NCI-H2196 (cell line): ENCODE measurements around the gene PLA2G2C.
"Not testable (repeated sequence)": the region's sequence is repeated elsewhere in the genome, so short reads cannot be mapped to it uniquely, and the experiment has no call there.

ENCODE experiments used
- DNase-seq: peaks from one replicate; lab custom pipeline; 2025; ENCODE audit not compliant: unreplicated experiment; lab: John Stamatoyannopoulos, UW

Gene PLA2G2C

GRCh38 chr1:20185834-20186782 lies at the start of gene PLA2G2C, which contains the start of gene UBXN10:
Gene PLA2G2C, minus strand, starts transcription at chr1:20186518. Its CDS starts 9,155 bp downstream, at chr1:20177363.
Gene UBXN10, plus strand, starts transcription at chr1:20186096. Its CDS starts 4,466 bp downstream, at chr1:20190562.
- no peak for DNase-seq

DNA sequence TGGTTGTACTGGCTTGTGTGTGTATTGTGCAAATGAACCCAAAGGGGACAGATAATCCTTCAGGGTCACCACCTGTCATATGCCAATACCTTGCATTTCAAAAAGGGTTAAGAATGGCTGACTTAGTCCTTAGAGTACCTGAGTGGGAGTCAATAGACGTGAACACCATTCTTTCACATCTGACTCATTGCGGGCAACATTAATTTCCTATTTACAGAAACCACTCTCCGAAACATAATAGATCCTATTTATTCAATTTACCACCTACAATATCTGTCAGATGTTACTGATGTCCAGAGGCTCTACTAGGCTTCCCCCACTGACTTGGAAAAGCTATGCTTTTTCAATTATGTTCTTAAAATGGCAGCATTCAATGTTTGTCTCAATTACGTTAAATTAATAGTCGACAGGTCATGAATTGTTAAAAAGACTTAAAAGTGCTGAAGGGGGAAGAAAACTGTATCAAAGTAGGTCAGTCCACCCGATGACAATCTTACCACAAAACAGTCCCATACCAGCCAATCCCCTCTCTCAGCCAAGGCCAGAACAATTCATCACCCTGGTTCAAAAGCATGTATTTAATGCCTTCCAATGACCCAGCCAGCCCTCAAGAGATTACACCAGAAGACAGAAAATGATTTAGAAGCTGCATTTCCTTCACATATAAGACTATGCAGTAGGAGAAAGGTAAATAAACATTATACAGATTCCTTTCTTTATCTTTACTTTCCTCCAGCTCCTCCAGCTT lies 48.6 kb upstream of the PLA2G2C start:
- DNase-seq: no peak

DNA sequence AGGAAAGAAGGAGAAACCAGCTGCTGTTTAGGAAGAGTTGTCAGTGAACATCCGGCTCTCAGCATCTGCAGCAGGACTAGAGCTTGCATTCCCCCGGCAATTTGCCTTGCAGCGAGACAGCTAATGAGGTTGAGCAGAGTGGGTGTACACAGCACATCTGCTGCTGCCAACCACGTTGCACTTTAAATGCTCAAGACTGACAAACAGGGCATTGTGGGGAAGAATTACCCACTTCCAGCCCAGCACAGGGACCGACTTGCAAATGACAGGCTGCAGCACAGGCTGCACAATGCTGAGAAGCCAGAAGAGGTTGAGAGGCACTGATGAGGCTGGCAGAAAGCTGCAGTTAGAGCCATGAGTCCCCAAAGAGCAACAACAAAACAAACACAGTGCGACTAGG lies 47.5 kb upstream of the PLA2G2C start:
- DNase-seq: no peak

DNA sequence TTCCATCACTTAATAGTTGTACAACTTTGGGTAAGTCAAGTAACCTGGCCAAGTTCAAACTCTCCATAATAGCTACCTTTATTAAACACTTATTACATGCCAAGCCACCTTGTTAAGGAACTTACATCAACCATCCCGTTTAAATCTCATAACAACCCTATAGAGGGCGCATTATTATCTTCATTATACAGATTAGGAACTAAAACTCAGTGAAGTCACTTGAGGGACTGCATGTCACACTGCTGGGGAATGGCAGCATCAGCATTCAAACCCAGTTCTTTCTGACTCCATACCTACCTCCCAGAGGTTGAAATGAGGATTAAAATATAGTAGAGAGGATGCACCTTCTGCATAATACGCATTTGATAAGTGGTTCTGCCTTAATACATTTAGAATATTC lies 47.1 kb upstream of the PLA2G2C start:
- peak; percentile 14 for DNase-seq

- not testable (repeated sequence) for DNase-seq
Measured at GRCh38 chr1:20232564-20232963, 46.2 kb upstream of the PLA2G2C start.

DNA sequence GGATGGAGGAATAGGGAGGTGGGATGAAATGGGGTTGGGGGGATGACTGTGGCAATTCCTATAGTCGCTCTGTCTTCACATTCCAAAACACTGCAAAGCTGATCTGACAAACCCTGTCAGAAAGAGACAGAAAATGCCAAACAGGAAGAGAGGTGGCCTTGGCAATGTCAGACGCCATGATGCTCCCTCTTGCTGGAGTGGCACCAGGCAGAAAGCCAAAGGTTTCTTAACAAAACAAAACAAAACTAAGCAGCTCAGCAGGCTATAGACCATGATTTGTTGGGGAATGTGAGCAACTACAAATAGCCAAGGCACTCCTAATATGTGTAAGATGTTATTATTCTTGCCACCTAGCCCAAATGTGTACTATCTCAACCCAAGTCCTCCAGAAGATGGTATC lies 42.9 kb upstream of the PLA2G2C start:
- DNase-seq: peak; percentile 59

GRCh38 chr1:20228314-20228825 lies 42.1 kb upstream of the PLA2G2C start:
- DNase-seq: no peak

DNA sequence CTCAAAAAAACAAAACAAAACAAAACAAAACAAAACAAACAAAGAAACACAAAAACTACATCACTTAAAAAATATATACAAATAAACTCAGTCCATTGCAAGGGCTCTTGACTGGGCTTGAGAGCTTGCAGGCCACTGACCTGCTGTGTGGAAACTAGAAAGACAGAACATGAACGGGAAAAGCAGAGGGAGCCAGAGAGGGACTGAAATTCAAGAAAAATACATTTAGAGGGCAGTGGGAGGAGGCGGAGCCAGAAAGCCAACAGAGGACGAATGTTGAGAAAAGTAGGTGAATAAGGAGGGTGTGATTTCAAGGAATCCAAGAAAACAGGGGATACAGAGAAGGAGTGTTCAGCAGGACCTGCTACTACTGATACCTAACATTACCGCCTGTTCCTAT lies 41.4 kb upstream of the PLA2G2C start:
- no peak for DNase-seq

- DNase-seq: no peak
Measured at GRCh38 chr1:20224546-20224945, 38.2 kb upstream of the PLA2G2C start.

DNA sequence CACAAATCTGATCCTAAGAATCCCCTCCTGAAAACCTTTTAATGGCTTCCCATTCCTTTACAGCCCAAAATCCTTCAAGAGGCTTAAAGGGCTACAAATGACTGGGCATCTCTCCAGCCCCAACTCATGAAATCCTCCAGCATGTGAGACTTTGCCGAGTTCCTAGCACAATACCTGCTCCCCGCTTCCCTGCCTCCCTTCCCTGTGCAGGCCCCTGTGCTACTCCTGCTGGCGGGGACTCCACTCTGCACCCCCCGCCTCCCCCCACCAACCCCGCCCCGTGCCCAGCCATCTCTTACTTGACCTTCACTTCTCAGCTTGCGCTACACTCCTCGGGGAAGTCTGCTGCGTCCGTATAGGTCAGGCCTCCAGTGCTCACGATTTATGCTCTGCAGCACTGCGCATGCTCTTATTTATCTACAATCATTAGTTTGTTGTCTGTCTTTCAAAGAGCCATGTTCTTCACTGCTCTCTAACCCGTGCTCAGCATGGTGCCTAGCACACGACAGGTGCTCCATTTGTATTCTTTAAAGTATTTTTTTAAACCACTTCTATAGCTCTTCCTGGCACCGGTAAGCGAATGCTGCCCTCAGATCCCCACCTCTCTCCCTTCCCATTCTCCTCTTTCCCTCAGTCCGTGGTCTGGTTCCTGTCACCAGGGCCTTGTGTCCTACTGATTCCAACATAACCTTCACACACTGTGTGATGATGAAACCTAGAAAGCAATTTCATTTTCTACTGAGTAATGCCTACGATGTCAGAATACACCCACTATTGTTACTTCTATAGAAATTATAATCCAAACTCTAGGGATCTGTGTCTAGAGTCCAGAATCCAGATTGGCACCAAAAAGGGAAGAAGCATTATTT lies 37.5 kb upstream of the PLA2G2C start:
- DNase-seq: no peak

DNA sequence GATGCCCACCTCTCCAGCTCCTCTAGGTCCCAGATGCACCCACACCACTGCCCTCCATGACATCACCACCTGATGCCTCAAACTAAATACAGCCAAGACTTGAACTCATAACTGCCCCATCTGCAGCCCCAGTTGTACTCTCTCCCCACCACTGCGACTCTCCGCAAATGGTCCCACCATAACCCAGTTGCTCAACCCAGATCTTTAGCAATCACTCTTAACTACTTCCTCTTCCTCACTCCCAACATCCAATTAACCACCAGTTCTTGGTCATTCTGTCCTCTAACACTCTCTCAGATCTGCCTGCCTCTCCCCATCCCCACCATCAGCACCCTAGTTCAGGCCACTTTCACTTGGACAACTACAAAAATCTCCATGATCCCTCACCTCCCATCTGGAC lies 36.8 kb upstream of the PLA2G2C start:
- no peak for DNase-seq

GRCh38 chr1:20220036-20220435 lies 33.7 kb upstream of the PLA2G2C start:
- DNase-seq: peak; percentile 26

GRCh38 chr1:20219053-20219452 lies 32.7 kb upstream of the PLA2G2C start:
- not testable (repeated sequence) for DNase-seq

DNA sequence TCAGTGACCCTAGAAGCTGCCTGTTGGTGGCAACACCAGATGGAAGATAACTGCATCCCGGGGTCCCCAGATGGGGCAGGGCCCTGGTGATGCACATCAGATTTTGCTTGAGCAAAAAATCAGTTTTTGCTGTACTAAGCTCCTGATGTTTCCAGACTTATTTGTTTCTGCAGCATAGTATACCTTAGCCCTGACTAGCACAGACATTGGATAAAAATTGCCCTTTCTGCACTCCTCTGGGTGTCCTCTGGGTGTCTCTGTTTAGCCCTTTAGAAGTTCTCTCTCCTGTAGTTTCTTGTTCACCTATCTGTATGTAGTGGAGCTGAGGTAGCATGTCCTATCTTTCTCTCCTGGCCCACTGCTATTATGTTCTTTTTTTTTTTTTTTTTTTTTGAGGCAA lies 30.3 kb upstream of the PLA2G2C start:
- DNase-seq: peak; percentile 21

DNA sequence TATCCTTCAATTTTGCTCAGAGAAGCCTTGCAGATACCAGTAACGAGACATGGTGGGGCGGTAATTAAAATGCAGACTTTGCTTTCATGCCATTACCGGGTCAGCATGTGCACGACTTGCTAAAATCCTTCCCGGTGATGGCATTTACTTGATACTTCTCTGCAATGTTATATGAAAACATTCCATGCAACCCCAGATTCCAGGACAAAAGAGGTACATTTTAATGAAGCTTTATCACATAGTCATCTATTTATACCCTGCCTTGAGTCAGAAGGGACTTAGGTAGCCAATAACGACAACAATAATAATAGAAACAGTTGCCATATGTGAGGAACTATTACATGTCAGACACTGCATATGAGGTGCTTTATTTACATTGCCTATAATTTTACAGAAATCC lies 29.4 kb upstream of the PLA2G2C start:
- DNase-seq: no peak

DNA sequence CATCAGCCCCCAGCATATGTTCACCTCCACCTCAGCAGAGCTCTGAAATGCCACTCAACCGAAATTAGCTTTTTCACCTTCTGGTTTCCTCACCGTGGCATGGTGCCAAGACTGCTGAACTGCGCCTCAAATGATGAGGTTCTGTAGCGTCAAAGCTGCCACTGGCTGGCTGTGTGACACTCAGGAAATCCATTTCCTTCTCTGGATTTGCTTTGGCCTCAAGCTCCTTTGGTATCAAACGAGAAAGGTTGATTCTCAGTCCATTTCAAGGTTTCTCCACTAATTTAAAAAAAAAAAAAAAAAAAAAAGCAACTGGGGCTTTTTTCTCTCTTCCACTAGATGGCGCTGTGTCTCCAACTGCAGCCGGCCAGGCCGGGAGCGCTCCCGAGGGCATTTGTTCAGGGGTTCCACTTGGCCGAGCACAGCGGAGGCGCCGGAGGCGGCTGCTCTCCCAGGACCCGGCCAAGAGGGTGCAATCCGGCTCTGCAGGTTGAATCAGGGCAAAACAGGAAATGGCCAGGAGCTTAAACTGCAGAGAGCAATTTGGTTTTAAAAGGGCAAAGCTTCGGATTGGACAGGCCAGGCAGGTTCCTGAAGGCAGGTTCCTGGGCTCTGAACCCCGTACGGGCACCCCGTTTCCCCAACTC lies 26.5 kb upstream of the PLA2G2C start:
- peak; percentile 93 for DNase-seq

- no peak for DNase-seq
Measured at GRCh38 chr1:20212085-20212684, 25.9 kb upstream of the PLA2G2C start.

DNA sequence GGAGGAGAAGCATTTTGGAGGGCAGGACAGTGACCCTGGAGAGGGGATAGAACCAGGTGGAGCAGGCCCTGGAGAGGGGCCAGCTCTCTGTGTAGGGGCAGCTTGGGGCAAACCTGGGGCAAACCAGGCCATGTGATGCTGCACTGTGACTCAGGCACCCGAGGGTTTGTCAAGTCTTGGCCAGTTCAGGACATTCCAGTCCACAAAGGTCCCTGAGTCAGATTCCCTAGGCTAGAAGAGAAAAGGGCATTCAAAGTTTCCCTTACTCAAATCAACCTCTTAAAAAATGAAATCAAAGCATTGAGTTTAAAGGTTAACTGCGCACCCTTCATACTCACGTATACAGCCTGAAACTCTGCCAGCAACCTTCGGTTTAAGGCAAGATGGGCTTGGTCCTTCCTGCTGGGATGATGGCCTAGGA lies 25.2 kb upstream of the PLA2G2C start:
- no peak for DNase-seq

DNA sequence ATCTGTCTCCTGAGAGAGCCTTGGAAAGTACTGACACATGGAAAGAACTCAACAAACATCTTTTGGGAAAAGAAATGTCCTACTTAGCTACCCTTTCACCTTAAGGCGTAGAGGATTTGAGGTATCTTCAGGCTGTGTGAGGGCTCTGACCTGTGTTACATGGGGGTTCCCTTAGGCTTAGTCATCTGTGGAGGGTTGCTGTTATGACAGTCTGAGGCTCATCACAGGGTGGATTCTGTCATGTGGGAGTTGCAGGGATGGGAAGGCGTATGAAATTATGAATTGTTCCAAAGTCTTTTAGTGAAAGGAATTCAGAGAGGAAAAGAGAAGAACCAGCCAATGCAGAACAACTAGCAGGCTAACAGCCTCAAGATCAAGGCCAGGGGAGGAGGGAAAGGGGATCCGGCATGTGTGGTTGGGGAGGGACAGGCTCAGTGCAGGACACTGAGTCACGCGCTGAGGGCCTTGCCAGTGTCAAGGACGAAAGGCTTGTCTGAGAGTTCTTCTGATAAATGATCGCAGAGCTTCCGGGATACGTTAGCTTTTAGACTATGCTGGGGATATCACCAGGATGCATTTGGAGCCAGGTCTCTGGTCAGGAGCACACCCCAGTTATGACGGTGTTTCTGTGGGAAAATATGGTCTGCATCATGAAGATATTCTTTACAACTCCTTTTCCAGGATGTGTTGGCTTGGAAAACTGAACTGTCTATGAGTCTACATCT lies 24.6 kb upstream of the PLA2G2C start:
- DNase-seq: no peak
